GM19328 (cell line): Measurements from ENCODE around the gene HSH2D.
A peak's percentile ranks its signal among the peaks of the same experiment; 100 is the strongest.
"Not testable (repeated sequence)": the region's sequence is repeated elsewhere in the genome, so short reads cannot be mapped to it uniquely, and the experiment has no call there.

ENCODE experiments used
- ATAC-seq: cut with Tn5 transposase; IDR thresholded peaks from one replicate; pipeline ENCODE4 v1.9.1; 2021; ENCODE audit warnings: mild to moderate bottlenecking, moderate library complexity; ENCODE audit not compliant: unreplicated experiment

HSH2D gene

DNA sequence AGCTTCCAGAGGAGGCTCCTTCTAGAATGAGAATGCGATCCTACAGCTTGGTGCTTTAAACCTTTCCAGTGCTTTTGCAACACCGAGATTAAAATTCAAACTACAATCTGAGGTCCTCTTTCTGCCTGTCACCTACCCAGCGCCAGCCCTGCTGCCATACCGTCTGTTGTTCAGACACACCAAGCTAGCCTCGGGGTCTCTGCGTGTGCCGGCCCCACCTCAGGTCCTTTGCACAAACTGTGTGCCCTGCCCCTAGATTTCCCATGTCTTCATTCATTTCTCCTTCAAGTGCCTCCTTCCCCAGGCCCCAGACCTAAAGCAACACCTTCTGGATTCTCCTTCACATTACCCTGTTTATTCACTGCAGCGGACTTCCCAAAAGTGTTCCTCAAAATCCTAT, 11.1 kb downstream of the HSH2D start:
- no peak for ATAC-seq

DNA sequence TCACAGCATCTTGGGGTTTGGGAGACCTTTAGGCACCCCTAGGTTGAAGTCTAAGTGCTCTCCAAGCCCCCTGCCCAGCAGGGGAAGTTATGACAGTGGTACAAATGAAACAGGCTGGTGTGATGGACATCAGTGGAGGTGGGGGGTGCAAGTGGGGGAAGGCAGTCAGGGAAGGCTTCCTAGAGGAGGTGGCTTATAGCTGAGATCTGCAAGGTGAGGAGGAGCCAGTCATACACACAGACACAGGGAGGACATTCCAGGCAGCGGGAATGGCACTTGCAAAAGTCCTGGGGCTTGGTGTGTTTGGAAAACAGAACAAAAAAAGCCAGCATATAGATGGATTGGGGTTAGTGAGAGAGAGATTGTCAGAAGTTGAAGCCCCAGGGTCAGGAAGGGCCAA, 11.6 kb downstream of the HSH2D start:
- ATAC-seq = no peak

DNA sequence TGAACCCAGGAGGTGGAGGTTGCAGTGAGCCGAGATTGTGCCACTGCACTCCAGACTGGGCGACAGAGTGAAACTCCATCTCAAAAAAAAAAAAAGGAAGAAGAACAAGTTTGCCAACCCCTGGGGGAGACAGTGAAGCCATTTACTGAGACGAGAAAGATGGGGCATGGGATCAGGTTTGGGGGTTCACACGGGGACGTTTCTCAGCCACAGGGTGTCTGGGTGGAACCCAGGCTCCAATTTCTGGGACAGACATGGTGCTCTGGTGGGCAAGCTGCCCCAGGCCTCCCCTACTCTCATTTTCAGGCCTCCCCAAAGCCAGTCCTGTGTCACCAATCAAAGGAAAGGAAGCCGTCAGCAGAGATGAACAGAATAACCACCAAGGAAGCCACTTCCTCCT, 13.4 kb downstream of the HSH2D start:
- no peak for ATAC-seq

DNA sequence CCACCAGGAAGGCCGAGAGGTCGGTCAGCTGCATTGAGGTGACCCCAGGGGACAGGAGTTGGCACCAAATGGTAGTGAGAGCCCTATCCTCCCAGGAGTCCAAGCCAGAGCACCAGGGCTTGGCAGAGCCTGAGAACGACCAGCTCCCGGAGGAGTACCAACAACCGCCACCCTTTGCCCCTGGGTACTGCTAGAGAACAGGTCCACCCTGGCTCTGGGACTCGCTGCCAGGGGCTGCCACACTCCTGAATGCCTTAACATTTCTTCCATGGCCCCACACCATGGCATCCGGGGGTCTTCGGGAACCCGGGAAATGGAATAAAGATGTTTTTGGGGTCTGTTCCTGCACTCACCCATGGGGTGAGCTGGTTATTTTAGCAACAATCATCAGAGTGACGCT, 14.1 kb downstream of the HSH2D start:
- ATAC-seq = no peak

DNA sequence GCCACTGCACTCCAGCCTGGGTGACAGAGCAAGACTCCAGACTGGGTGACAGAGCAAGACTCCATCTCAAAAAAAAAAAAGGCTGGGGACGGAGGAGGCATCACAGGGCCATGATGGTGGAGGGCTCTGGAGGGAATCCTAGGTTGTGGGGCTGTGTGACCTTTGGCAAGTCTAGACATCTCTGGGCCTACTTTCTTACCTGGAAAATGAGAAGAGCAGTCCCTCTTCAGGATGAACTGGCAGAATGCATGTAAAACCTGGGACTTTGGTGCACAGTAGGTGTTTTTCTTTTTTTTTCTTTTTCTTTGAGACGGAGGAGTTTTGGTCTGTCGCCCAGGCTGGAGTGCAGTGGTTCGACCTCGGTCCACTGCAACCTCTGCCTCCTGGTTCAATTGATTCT, 16.2 kb downstream of the HSH2D start:
- no peak for ATAC-seq

DNA sequence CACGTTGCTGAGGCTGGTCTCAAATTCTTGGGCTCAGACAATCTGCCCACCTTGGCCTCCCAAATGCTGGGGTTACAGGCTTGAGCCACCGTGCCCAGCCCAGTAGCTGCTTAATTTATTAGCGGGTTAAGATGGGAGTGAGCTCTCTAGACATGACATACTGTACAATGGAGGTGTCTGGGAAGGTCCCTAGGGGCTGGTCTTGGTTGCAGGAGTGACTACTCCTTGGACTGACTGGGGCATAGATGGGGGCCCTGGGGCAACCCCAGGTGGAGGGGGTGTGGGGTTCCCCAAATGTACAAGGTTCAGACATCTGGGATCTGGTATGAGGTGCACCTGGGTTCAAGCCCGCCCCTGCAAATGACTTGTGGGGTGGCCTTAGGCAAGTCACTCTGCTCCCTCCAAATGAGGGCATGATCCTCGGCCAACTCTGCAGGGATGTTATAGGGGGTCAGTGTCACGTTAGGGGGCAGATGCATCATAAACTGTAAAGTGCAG, 17.0 kb downstream of the HSH2D start:
- ATAC-seq = no peak

DNA sequence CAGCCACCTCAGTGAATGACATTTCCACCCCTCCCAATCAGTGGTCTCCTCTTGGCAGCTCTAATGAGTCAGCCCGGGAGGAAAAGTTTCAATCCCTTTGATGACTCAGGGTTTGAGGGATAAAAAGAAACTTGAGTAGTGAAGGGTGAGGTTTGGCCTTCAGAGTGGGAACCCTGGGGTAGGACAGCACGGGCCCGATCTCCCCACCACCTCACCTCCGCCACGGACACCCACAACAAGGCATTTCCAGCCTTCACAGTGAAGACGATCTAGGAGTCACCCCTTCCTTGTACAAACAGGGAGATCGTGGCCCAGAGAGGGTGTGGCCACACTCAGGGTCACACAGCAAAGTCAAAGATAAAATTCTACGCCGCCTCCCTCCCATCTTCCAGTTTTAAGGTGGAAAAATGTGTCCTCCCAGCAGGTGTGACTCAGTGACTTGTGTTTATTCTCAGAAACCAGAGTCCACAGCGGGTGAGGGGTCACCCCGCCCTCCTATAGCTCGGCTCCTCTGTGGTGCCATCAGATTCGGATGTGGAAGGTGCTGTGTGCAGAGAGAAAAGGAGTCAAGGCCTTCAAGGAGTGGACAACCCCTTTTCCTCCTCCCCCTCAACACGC, 17.6 kb downstream of the HSH2D start:
- no peak for ATAC-seq

DNA sequence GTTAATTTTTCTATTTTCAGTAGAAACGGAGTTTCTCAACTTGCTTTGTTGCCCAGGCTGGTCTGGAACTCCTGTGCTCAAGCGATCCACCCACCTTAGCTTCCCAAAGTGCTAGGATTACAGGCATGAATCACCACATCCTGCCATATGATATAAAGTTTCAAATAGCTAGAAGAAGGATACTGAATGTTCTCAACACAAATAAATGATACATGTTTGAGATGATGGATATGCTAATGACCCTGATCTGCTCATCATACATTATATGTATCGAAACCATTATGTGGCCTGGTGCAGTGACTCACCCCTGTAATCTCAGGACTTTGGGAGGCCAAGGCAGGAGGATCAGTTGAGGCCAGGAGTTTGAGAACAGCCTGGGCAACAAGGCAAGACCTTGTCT, 18.4 kb downstream of the HSH2D start:
- ATAC-seq = no peak

DNA sequence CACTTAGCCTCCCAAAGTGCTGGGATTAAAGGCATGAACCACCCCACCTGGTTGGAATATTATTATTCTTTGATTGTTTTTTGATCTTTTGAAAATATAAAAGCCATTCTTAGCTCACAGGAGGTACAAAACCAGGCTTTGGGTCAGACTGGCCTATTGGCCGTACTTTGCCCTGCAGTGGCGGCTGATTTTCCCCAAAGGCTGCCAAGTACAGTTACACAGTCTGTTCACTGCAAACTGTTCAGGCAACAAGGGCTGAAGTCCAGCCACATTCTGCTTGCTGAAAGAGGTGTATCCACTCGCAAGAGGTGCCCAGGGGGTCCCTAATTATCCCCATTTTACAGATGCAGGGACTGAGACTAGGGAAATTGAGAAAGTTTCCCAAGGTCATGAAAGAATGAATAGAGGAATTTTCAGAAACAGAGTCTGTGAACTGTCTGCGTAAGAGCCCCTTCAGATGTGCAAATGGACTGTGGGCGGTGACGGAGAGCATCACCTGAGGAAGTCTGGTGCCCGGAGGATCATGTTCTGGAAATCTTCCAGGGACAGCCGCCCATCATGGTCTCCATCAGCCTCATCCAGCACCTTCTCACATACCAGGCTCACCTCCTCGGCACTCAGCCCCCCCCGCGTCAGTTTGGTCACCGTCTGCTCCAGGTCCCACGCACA, 20.9 kb downstream of the HSH2D start:
- ATAC-seq = no peak

DNA sequence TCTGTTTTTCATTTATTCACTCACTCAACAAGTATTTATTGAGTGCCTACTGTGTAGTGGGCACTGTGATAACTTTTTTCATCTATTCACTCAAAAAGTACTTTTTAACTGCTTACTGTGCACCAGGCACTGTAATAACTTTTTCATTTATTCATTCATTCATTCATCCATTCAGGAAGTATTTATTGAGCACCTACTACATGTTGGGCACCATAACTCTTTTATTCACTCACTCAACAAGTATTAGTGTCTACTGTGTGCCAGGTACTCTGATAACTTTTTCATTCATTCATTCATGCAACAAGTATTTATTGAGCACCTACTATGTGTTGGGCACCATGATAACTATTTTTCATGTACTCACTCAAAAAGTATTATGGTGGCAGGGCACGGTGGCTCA, 22.9 kb downstream of the HSH2D start:
- no peak for ATAC-seq

DNA sequence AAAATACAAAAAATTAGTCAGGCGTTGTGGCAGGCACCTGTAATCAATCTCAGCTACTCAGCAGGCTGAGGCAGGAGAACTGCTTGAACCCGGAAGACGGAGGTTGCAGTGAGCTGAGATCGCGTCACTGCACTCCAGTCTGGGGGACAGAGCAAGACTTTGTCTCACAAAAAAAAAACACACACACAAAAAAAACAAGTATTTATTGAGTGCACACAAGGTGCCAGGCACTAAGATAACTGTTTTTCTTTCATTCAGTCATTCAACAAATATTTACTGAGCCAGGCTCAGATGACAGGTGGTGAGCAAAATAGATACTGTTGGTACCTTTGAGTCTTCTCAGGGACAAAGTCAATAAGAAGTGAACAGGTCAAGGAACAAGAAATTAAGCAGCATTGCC, 23.6 kb downstream of the HSH2D start:
- no peak for ATAC-seq

DNA sequence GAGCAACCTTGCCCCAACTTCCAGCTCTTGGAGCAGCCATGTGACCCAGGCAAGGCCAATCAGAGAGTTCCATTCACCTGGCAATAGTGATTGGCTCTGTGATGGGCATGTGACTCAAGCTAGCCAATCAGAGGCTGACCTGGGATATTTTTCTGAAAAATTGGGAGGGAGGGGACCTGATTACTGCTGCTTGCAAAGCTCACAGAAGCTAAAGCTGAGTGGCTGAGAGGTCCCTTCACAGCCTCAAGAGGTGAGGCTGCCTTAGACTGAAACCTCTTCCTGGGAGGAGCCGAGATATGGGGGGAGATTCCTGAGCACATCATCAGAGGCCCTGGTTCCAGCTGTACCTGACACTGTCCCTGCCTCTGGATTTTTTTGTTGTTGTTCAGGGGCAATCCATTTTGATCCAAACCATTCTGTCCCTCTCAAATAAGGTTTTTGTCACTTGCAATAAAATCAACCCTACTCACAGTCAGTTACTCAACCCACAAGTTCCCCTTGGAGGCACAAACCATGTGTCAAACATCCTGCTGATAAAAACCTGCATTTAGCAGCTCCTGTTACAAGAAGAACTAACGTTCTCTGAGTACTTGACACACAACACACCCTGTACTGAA, 25.1 kb downstream of the HSH2D start:
- no peak for ATAC-seq

DNA sequence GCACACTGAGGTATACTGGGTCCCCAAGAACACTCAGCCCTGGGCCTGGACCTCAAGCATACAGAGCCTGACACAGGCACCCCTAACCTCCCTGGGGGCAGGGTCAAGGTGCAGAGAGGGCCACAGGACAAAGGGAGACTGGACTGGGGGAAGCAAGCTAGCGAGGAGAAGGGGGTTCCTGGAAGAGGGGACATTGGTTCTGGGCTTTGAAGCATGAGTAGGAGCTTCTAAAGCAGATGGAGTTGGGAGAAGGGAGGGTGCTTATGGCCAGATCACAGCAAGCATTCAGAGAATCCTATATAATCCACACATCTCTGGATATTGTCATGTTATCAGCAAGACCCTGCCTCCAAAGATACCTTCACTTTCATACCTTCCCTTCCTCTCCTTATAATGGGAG, 26.6 kb downstream of the HSH2D start:
- ATAC-seq = no peak

DNA sequence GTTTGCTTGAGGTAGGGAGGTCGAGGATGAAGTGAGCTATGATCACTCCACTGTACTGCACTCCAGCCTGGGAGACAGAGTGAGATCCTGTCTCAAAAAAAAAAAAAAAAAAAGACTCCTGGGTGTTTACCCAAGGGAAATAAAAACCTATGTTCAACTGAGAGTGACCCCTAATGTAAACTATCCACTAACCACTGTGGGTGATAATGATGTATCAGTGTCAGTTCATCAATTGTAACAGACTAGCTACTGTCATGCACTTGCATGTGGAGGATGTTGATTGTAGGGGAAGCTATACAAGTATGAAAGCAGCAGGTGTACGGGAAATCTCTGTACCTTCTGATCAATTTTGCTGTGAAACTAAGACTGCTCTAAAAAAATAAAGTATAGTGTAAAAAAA, 32.5 kb downstream of the HSH2D start:
- ATAC-seq = no peak

DNA sequence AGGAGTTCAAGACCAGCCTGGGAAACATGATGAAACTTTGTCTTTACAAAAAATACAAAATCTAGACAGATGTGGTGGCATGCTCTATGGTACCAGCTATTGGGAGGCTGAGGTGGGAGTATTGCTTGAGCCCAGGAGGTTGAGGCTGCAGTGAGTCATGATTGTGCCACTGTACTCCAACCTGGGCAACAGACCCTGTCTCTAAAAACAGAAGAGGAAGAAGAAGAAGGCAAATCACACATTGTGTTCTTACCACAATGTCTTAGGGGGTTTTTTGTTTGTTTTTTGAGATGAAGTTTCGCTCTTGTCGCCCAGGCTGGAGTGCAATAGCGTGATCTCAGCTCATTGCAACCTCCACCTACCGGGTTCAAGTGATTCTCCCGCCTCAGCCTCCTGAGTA, 35.4 kb downstream of the HSH2D start:
- ATAC-seq = not testable (repeated sequence)

DNA sequence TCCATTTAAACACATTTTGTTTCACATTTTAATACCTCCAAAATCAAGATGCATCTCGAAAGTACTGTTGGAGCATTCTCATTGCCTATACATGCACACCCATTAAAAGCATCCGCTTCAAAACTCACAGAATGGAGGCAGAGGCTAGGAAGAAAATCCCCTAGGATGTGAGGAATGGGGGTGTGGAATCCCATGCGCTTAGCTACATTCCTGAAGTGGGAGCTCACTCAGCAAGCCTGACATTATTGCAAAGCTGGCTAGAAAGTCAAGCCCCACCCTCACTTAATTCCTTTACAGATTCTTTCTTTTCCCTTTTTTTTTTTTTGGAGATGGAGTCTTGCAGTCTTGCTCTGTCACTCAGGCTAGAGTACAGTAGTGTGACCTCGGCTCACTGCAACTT, 37.1 kb downstream of the HSH2D start:
- no peak for ATAC-seq

DNA sequence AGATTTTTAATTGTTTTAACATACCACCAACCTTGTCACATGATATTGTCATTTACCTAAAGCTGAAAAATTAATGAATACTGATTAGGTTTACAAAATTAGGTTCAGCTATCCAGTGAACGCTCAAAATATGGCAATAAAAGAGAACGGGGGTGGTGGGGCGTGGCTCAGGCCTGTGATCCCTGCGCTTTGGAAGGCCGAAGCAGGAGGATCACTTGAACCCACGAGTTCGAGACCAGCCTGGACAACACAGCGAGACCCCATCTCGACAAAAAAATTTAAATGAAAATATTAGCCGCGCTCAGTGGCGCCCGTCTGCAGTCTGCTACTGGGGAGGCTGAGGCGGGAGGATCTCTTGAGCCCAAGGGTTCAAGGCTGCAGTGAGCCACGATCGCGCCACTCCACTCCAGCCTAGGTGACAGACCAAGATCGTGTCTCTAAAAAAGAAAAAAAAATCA, 41.2 kb downstream of the HSH2D start:
- no peak for ATAC-seq

DNA sequence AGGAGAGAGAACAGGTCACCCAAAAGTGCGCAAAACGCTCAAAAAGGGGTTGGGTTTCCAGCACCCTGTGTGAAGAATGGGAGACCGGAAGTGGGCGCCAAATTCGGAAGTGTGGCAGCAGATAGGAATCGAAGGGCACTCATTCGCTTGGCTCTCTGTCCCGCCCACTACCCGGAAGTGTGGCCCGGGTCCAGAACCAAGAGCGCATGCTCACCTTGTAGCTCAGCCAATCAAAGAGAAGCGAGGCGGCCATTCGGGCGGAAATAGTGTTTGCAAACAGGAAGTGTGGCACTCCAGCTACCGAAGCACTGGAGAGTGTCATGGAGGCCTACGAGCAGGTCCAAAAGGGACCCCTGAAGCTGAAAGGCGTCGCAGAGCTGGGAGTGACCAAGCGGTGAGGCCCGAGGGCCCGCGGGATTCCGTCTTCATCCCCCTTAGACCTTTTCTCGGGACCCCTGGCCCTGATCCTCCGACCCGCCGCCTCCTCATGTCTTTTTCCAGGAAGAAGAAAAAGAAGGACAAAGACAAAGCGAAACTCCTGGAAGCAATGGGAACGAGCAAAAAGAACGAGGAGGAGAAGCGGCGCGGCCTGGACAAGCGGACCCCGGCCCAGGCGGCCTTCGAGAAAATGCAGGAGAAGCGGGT, 41.8 kb downstream of the HSH2D start, which contains the start of gene FAM32A:
TSS of gene FAM32A (plus strand) at position 288 of the 645 bp plus-strand sequence. CDS start at position 321, 33 bp downstream.
- peak; percentile 90 for ATAC-seq

DNA sequence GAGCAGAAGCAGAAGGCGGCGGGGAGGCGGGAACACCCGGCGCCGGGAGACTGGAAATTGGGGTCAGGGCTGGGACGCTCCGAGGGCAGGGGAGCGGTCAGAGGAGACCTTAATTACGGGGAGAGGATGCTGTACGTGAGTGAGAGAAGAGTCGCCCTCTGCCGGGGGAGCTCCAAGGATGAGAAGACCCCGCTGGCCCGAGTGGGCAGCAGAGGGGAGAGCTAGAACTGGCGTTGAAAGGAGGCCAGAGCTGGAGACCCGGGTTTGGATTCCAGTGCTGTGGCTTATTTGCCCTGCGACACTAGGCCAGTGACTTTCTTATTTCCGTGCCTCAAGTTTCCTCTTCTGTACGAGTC, 42.3 kb downstream of the HSH2D start:
- ATAC-seq = no peak

DNA sequence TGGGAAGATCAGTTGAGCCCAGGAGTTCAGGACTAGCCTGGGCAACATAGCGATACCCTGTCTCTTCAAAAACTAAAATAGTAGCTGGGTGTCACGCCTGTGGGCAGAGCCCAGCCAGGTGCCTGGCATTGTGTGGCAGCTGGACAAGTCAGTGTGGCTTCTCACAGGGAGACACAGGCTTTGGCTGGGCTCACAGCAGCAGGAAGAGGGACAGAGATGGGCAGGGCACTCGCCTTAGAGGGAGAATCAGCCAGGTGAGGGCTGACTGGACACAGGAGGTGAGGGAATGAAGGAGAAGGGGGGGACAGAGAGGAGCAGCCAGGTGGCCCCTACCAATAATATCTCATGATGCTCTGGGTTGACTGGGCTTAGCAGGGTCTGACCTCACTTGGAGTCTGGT, 45.0 kb downstream of the HSH2D start:
- ATAC-seq = no peak

DNA sequence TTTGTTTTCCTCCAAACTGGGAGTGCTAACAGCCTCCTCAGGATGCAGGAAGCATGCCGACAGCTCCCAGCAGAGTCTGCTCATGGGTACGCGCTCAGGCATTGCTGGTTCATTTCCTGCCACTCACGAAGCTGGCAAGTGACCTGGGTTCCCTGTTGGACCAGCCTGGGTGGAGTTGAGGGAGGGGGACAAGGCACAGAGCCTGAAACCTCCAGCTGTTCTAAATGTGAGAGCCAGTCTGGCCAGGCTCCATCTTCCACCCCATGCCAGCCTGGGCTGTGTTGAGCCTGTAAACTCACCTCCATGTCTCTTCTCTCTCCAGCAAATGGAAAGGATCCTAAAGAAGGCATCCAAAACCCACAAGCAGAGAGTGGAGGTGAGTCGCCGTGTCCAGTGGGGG, 46.7 kb downstream of the HSH2D start:
- no peak for ATAC-seq

DNA sequence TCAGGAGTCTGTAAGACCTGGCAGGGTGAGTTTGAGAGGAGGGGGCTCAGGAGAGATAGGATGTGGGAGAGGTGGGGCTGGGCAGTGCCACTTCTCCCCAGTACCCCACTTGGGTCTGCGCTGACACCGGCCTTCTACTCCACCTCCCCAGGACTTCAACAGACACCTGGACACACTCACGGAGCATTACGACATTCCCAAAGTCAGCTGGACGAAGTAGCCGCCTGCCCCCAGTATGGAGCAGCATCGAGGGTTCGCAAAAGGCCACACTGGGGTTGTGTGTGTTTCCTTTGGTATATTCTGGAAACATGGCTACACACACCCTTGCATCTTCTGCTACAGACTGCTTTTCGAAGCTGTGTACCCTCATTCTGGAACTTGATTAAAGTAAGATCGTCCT, 47.3 kb downstream of the HSH2D start:
- no peak for ATAC-seq
